Natural killer cell treated with Interleukin-12 subunit alpha and Interleukin-12 subunit beta and Interleukin-15 and Interleukin-18, amount 100 ng/mL, for 72 hours (primary cell): ENCODE data around the gene GYPE. TPM values are rescaled to one million over a fixed set of nuclear protein-coding genes. Genes with fewer than 3 reads are reported as not detected.
A peak's percentile ranks its signal among the peaks of the same experiment; 100 is the strongest.
"Not testable (repeated sequence)": the region's sequence is repeated elsewhere in the genome, so short reads cannot be mapped to it uniquely, and the experiment has no call there.

Experiments
- ATAC-seq, 2 donors: fragments of 150-1000 bp; cut with Tn5 transposase in 1 of 2; sonication (Bioruptor Pico), chemical (Tn5 transposase) in 1 of 2; 2 replicates each; pipeline ENCODE4 v1.10.0; 2021
- DNase-seq: peaks from one replicate; pipeline ENCODE4 v3.0.0; 2022; ENCODE audit warnings: low spot score
- H3K27ac Mint-ChIP-seq, 2 donors: 1 replicate in 1 of 2; 2 replicates in 1 of 2; pipeline ENCODE4 v1.8.0; 2022; ENCODE audit warnings: mixed read lengths in 2 of 2, mild to moderate bottlenecking in 1 of 2, moderate library complexity in 1 of 2
- H3K27me3 Mint-ChIP-seq, 2 donors: 1 replicate in 1 of 2; 2 replicates in 1 of 2; pipeline ENCODE4 v1.8.0; 2022; ENCODE audit warnings: mixed read lengths in 2 of 2
- H3K36me3 Mint-ChIP-seq: one replicate; pipeline ENCODE4 v1.8.0; 2022; ENCODE audit warnings: mixed read lengths
- H3K4me1 Mint-ChIP-seq, 2 donors: 1 replicate in 1 of 2; 2 replicates in 1 of 2; pipeline ENCODE4 v1.8.0; 2022; ENCODE audit warnings: low read depth in 2 of 2, mixed read lengths in 2 of 2, mild to moderate bottlenecking in 1 of 2
- H3K4me3 Mint-ChIP-seq: one replicate; pipeline ENCODE4 v1.8.0; 2022; ENCODE audit warnings: mixed read lengths
- H3K9me3 Mint-ChIP-seq: 2 replicates; pipeline ENCODE4 v1.8.0; 2022; ENCODE audit warnings: mixed read lengths
- total RNA-seq, 2 donors: library from RNA; stranded (reverse); gene quantifications; one replicate each; pipeline ENCODE4 v1.2.3, GENCODE V29; 2022

Gene GYPE
- total RNA-seq = 1 to 10 TPM in 1 of 2 donors, under 1 TPM in 1; 0.50 to 2.9 TPM

DNA sequence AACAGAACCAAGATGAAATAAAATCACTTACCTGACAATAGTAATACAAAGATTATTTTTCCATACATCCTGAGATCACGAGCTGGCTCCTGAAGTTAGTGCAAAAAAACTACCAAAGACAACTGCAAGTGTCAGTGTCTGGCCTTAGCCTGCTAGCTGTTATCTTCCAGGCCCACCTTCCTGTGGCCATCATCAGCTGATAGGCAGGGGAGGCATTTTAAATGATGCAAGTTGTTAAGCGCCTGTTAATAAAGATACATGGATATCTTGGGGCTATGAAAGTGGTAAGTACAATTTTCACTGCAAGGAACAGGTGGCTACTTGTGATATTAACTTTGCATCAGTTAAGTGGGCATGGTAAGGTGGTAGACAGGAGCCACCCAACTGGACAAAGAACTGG, at the start of gene GYPE:
TSS of gene GYPE (minus strand) at position 120 of the 400 bp plus-strand sequence. CDS start at position 68, 52 bp downstream.
- H3K27me3 Mint-ChIP-seq, ATAC-seq, DNase-seq, H3K9me3 Mint-ChIP-seq, H3K36me3 Mint-ChIP-seq, H3K4me3 Mint-ChIP-seq, H3K27ac Mint-ChIP-seq: not testable (repeated sequence)
- peaks cover 7 to 16% of the 10 kb centered on the region in 2 donors for H3K4me1 Mint-ChIP-seq

- not testable (repeated sequence) for H3K27me3 Mint-ChIP-seq, ATAC-seq, H3K27ac Mint-ChIP-seq, H3K4me3 Mint-ChIP-seq, H3K36me3 Mint-ChIP-seq, H3K4me1 Mint-ChIP-seq, DNase-seq
- peaks cover 13% of the 10 kb centered on the region for H3K9me3 Mint-ChIP-seq
Measured at GRCh38 chr4:143951458-143951972, 46.2 kb upstream of the GYPE start.

DNA sequence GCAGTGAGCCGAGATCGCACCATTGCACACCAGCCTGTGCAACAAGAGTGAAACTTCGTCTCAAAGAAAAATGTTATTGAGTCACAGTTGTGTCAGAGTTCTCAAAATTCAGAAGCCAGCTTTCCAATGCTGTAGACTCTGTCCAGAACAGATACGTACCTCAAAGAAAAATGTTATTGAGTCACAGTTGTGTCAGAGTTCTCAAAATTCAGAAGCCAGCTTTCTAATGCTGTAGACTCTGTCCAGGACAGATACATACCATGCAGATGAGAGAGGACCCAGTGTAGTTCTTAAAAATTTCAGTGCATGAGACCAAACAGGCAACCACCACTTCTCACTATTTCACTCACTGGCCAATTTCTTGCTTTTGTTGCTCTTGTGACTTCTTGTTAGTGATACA, 45.6 kb upstream of the GYPE start:
- not testable (repeated sequence) for H3K27ac Mint-ChIP-seq
- H3K9me3 Mint-ChIP-seq = peaks cover 13% of the 10 kb centered on the region

DNA sequence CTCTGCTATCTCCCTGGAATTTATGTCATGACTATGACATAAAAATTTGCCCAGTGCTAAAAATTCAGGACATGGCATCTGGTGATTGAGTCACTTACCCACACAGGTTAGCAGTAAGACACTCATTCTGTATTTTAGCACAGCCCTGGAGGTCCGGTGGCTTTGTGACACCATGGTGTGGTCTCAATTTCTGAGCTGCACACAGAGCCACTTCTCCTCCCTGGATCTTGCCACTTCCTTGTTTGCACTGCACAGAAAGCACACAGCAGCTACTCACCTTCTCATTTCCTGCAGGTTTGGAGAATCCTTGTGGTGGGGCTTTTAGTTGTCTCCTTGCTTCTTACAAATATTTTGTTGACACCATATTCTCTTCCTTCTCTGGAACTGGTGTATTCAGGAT, 44.8 kb upstream of the GYPE start:
- ATAC-seq, H3K4me1 Mint-ChIP-seq, H3K36me3 Mint-ChIP-seq: not testable (repeated sequence)

More for the DNA sequence above, 45.6 kb upstream of the GYPE start:
- not testable (repeated sequence) for H3K4me1 Mint-ChIP-seq, ATAC-seq, H3K27me3 Mint-ChIP-seq, H3K36me3 Mint-ChIP-seq, DNase-seq, H3K4me3 Mint-ChIP-seq

DNA sequence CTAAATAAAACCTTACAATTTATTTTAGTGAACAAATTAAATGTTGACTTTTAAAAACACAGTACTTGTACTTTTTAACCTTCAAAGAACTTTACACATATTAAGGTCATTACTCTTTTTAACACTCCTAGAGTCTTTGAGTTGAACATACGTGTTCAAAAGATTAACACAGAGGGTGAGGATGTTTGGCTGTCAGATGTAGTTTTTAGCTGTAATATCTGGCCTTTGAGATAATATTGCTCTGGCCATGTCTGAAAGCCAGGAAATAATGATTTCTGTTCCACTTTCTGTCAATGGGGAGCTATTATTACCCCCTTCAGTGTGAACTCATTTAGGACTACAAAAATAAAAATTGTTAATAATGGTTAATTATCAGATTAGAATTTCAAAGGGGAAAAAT, 42.1 kb upstream of the GYPE start:
- H3K4me3 Mint-ChIP-seq, H3K4me1 Mint-ChIP-seq, ATAC-seq, H3K27me3 Mint-ChIP-seq, DNase-seq, H3K36me3 Mint-ChIP-seq, H3K27ac Mint-ChIP-seq: not testable (repeated sequence)
- H3K9me3 Mint-ChIP-seq = peaks cover 13% of the 10 kb centered on the region

More for the DNA sequence above, 44.8 kb upstream of the GYPE start:
- H3K9me3 Mint-ChIP-seq = peaks cover 13% of the 10 kb centered on the region
- DNase-seq, H3K27ac Mint-ChIP-seq, H3K27me3 Mint-ChIP-seq, H3K4me3 Mint-ChIP-seq: not testable (repeated sequence)

- DNase-seq, H3K27me3 Mint-ChIP-seq, H3K27ac Mint-ChIP-seq, H3K4me1 Mint-ChIP-seq, H3K9me3 Mint-ChIP-seq, H3K4me3 Mint-ChIP-seq, ATAC-seq, H3K36me3 Mint-ChIP-seq: not testable (repeated sequence)
Measured at GRCh38 chr4:143940708-143941107, 35.3 kb upstream of the GYPE start.

DNA sequence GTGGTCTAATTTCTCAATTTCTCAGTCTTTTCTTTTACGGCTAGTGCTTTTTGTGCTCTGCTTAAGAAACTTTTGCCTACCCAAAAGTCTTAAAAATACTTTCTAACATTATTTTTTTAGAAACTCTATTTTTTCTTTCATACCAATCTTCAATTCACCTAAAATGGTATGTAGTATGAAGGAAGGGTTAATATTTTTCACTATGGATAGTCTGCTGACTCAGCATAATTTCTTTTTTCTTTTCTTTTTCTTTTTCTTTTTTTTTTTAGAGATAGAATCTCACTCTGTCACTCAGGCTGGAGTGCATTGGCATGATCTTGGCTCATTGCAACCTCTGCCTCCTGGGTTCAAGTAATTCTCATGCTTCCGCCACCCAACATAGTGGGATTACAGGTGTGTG, 34.2 kb upstream of the GYPE start:
- no peaks in the 10 kb centered on the region for H3K4me1 Mint-ChIP-seq
- H3K9me3 Mint-ChIP-seq = no peaks in the 10 kb centered on the region
- H3K27me3 Mint-ChIP-seq = no peaks in the 10 kb centered on the region
- H3K36me3 Mint-ChIP-seq = no peaks in the 10 kb centered on the region
- DNase-seq (no peak), ATAC-seq (no peak)
- H3K4me3 Mint-ChIP-seq = no peak overlapping the region
- no peak overlapping the region for H3K27ac Mint-ChIP-seq

DNA sequence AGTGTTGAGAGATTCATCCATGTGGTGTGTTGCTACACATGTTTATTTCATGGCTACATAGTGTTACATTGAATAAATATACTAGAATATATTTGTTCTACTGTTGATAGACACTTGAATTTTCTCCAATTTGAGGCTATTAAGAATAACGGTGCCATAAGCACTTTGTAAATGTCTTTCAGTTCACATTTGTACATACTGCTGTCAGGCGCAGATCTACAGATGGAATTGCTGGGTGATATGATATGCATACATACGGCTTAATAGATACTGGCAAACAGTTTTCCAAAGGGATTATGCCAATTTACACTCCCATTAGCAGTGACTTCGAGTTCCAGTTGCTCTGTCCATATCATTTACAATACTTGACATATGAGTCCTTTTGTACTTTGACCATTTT, 33.5 kb upstream of the GYPE start:
- H3K4me1 Mint-ChIP-seq, H3K27me3 Mint-ChIP-seq, DNase-seq, H3K4me3 Mint-ChIP-seq, H3K36me3 Mint-ChIP-seq, H3K27ac Mint-ChIP-seq, H3K9me3 Mint-ChIP-seq, ATAC-seq: not testable (repeated sequence)

DNA sequence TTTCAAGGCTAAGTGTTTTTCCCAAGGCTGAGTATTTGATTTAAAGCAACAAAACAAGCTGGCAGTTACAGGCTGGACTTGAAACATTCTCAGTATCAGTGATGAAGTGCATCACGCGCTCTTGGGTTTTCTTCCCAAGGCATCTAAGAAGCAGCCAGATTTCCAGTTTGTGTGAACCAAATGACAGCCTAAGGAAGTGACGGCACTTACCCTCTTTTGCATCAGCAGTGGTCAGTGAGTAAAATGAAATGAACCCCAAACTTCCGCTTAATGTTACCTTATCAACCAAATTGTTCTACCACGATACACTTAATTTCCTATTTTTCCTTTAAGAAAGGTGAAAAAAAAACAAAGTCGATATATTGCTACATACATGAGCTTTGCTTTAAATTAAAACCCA, 15.8 kb upstream of the GYPE start:
- Mint-ChIP-seq H3K27me3 (peaks cover 0 to 5% of the 10 kb centered on the region in 2 donors), H3K4me1 (peaks cover 9 to 14% of the 10 kb centered on the region in 2 donors), H3K4me3 (peak overlapping the region; percentile 35), H3K36me3 (peaks cover 4% of the 10 kb centered on the region), H3K27ac (peak overlapping the region; percentile 15 to 42), H3K9me3 (peaks cover 5% of the 10 kb centered on the region)
- DNase-seq = no peak
- peak; percentile 27 to 73 for ATAC-seq

DNA sequence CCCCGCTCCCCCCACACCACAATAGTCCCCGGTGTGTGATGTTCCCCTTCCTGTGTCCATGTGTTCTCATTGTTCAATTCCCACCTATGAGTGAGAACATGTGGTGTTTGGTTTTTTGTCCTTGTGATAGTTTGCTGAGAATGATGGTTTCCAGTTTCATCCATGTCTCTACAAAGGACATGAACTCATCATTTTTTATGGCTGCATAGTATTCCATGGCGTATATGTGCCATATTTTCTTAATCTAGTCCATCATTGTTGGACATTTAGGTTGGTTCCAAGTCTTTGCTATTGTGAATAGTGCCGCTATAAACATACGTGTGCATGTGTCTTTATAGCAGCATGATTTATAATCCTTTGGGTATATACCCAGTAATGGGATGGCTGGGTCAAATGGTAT, 11.1 kb upstream of the GYPE start:
- H3K36me3 Mint-ChIP-seq, H3K27ac Mint-ChIP-seq, DNase-seq, ATAC-seq, H3K9me3 Mint-ChIP-seq, H3K27me3 Mint-ChIP-seq, H3K4me3 Mint-ChIP-seq: not testable (repeated sequence)
- H3K4me1 Mint-ChIP-seq = peaks cover 9 to 19% of the 10 kb centered on the region in 2 donors

DNA sequence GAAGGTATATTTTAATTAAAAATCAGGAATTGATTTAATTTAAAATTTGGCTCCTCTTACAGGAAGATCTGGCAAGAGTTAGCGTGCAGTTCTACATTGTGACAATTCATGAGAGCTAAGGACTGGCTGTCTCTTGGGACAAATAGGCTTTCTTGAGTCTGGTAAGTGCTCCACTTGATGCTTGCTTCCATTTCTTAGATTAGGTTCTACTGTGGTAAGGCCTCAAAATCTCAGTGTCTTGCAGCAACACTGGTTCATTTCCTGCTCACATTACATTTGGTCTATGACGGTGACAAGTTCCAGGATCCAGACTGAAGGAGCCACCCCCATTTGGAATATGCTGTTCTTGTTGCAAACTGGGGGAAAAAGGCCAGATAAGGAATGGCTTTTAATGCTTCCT, 7.1 kb upstream of the GYPE start:
- peaks cover 11 to 17% of the 10 kb centered on the region in 2 donors for H3K4me1 Mint-ChIP-seq
- not testable (repeated sequence) for H3K9me3 Mint-ChIP-seq, H3K36me3 Mint-ChIP-seq, DNase-seq, ATAC-seq, H3K27me3 Mint-ChIP-seq
- peak overlapping the region; percentile 66 for H3K4me3 Mint-ChIP-seq
- peak overlapping the region; percentile 61 to 77 for H3K27ac Mint-ChIP-seq

GRCh38 chr4:143911528-143912417, 6.4 kb upstream of the GYPE start:
- DNase-seq (peak; percentile 76), ATAC-seq (peak; percentile 82 to 88)
- Mint-ChIP-seq H3K27ac (peak overlapping the region; percentile 61 to 77), H3K4me1 (peaks cover 11 to 17% of the 10 kb centered on the region in 2 donors), H3K4me3 (peak overlapping the region; percentile 66)
- H3K9me3 Mint-ChIP-seq, H3K36me3 Mint-ChIP-seq, H3K27me3 Mint-ChIP-seq: not testable (repeated sequence)

GRCh38 chr4:143910906-143911305, 5.5 kb upstream of the GYPE start:
- Mint-ChIP-seq H3K27ac (peak overlapping the region in 1 of 2 donors; percentile 77), H3K4me1 (peaks cover 11 to 21% of the 10 kb centered on the region in 2 donors), H3K4me3 (peak overlapping the region; percentile 66)
- not testable (repeated sequence) for ATAC-seq, H3K27me3 Mint-ChIP-seq, H3K9me3 Mint-ChIP-seq, H3K36me3 Mint-ChIP-seq, DNase-seq

GRCh38 chr4:143907811-143908210, 2.5 kb upstream of the GYPE start:
- not testable (repeated sequence) for H3K4me3 Mint-ChIP-seq, H3K27ac Mint-ChIP-seq, H3K27me3 Mint-ChIP-seq, H3K36me3 Mint-ChIP-seq, H3K9me3 Mint-ChIP-seq
- ATAC-seq (peak; percentile 63 to 76), DNase-seq (peak; percentile 62)
- H3K4me1 Mint-ChIP-seq = peaks cover 11 to 18% of the 10 kb centered on the region in 2 donors
